ENCODE measurements around the gene CST6.
"Not testable (repeated sequence)": the region's sequence is repeated elsewhere in the genome, so short reads cannot be mapped to it uniquely, and the experiment has no call there.

Gene CST6

GRCh38 chr11:65983589-65983987 lies 28.2 kb upstream of the CST6 start:
- DNase-seq (ENCODE audit: low read depth in 1 of 2, low spot score in 1 of 2): no peak

DNA sequence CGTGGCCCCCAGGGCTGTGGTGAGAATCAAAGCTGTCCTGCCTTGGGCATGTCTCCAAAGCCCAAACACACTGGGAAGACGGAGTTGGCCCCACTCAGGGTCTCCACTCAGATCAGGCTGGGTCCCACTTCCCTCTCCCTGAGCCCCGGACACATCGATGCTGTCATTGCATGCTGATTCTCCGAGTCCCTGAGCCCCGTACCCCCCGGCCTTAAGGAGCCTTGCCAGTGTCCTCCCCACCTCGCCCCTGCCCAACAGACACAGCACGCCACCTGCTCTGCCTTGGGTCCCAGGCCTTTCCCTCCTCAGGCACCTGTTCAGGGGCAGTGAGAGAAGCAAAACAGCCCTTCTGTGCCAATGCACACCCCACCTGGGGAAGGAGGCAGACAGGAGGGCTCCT lies 24.5 kb upstream of the CST6 start:
- DNase-seq (ENCODE audit: low read depth in 1 of 2, low spot score in 1 of 2): no peak

GRCh38 chr11:65988791-65989592 lies 22.8 kb upstream of the CST6 start:
- peak; percentile 75 to 81 for DNase-seq (ENCODE audit: low read depth in 1 of 2, low spot score in 1 of 2)

GRCh38 chr11:65992056-65992455 lies 19.8 kb upstream of the CST6 start:
- DNase-seq (ENCODE audit: low read depth in 1 of 2, low spot score in 1 of 2): no peak

GRCh38 chr11:65997286-65997685 lies 14.5 kb upstream of the CST6 start:
- DNase-seq (ENCODE audit: low read depth in 1 of 2, low spot score in 1 of 2): no peak

GRCh38 chr11:66001942-66002647 lies 9.7 kb upstream of the CST6 start, which contains the start of the genes BANF1 and EIF1AD:
TSS of gene BANF1 (plus strand) at chr11:66002503. CDS start at chr11:66003251, 748 bp downstream.
TSS of gene EIF1AD (minus strand) at chr11:66002157. CDS start at chr11:66000389, 1,768 bp downstream.
- DNase-seq (ENCODE audit: low read depth in 1 of 2, low spot score in 1 of 2): peak; percentile 79 to 86

GRCh38 chr11:66002648-66003225 lies 9.1 kb upstream of the CST6 start:
- no peak for DNase-seq (ENCODE audit: low read depth in 1 of 2, low spot score in 1 of 2)

GRCh38 chr11:66003291-66003690 lies 8.5 kb upstream of the CST6 start:
- DNase-seq (ENCODE audit: low read depth in 1 of 2, low spot score in 1 of 2): no peak

DNA sequence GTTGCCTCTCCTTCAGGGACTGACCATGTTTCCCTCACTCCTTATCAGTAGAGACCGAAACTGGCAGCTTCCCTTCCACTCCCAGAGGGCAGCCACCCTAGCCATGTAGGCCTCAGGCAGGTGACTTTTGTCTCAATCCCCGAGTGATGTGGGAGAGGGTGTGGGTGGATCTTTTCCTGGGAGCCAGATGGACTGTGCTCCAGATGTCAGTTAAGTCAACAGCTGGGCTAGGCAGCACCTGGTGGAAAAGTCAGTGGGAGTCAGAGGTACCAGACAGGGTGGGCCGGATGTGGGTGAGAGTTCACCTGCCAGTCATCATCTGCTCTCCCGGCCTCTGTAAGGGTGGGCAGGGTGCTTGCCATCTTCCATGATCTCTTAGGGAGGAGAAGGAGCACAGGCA lies 7.6 kb upstream of the CST6 start:
- DNase-seq (ENCODE audit: low read depth in 1 of 2, low spot score in 1 of 2): no peak

- no peak for DNase-seq (ENCODE audit: low read depth in 1 of 2, low spot score in 1 of 2)
Observed at GRCh38 chr11:66006134-66006890, 5.5 kb upstream of the CST6 start.

DNA sequence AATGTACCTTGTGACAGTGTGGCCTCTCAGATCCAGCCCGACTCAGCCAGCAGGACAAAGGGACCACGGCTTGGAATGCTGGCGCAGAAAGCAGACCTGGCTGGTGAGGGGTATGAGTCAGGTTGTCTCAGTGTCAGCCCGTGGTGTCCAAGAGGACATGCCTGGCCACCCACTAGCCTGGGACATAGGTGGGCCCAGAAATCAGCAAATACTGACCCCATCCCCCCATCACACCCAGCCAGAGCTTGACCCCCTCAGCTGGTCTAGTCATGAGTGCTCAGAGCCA lies 5.0 kb upstream of the CST6 start:
- no peak for DNase-seq (ENCODE audit: low read depth in 1 of 2, low spot score in 1 of 2)

- no peak for DNase-seq (ENCODE audit: low read depth in 1 of 2, low spot score in 1 of 2)
Observed at GRCh38 chr11:66007201-66007634, 4.6 kb upstream of the CST6 start.

DNA sequence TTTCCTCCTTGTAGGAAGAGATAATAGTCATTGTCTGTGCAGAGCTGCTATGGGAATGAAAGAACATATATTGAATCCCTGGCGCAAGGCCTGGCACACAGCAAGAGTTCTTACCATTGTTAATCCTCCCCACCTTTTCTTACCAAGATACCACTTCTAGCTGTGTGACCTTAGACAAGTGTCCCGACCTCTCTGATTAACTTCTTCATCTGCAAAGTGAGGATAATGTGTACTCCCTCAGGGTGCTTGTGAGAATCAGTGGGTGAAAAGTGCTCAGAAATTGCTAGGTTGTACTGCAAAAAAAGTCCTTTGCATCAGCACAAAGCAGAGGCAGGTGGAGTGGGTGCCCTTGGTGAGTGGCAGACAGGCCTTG lies 3.7 kb upstream of the CST6 start:
- DNase-seq (ENCODE audit: low read depth in 1 of 2, low spot score in 1 of 2): no peak

- no peak for DNase-seq (ENCODE audit: low read depth in 1 of 2, low spot score in 1 of 2)
Observed at GRCh38 chr11:66008468-66009101, 3.2 kb upstream of the CST6 start.

DNA sequence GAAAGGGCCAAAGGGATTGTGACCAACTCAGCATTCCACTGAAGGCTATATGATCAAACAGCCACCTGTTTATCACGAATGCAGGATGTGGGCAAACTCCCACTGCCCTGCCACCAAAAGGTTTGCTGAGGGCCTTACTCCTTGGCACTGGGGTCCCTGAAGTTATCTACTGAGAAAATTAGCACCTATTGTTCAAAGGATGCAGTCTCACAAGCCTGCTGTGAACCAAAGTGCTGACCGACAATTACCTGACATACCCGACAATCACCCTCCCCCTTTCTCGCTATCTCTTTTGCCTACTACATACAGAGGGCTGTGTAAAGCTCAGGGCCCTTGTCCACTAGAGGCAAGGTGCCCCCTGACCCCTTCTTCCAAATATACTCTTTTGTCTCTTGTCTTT lies 1.8 kb upstream of the CST6 start:
- not testable (repeated sequence) for DNase-seq (ENCODE audit: low read depth in 1 of 2, low spot score in 1 of 2)

DNA sequence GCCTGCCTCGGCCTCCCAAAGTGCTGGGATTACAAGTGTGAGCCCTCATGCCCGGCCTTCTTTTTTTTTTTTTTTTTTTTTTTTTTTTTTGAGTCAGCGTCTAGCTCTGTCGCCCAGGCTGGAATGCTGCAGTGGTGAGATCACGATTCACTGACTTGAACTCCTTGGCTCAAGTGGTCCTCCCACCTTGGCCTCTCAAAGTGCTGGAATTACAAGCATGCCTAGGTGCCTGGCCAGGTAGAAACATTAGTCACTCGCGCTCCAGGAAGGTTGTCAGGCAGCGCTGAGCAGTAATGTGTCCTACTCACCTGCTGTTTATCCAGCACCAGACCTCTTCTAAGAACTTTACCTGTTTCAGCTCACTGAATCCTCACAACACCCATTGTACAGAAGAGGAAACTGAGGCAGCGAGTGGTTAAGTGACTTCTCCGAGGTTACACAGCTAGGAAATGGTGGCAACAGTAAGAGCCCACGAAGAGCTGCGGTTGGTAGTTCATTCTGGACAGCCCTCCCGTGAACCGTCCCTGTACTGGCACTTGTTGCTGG lies 496 bp upstream of the CST6 start:
- DNase-seq (ENCODE audit: low read depth in 1 of 2, low spot score in 1 of 2): no peak

DNA sequence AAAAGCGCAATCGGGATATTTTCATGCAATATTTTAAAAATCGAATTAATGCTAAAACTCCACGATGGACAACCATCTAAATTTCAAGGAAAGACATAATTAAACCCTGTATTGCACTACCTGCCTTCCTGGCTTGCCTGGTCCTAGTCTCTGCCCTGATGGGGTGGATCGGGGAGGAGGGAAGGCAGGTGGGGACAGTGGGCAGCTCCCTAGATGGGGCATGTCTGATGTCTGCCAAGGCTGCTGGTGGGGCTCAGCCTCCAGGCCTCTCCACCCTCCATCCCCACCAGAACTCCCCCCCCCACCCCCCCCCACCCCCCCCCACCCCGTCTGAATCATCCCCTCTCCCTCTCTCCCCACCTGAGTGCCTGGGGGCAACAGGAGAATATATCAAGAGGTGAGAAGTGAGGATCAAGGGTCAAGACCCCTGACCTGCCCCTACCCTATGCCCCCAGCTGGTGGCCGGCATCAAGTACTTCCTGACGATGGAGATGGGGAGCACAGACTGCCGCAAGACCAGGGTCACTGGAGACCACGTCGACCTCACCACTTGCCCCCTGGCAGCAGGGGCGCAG lies 650 bp downstream of the CST6 start:
- DNase-seq (ENCODE audit: low read depth in 1 of 2, low spot score in 1 of 2): no peak

DNA sequence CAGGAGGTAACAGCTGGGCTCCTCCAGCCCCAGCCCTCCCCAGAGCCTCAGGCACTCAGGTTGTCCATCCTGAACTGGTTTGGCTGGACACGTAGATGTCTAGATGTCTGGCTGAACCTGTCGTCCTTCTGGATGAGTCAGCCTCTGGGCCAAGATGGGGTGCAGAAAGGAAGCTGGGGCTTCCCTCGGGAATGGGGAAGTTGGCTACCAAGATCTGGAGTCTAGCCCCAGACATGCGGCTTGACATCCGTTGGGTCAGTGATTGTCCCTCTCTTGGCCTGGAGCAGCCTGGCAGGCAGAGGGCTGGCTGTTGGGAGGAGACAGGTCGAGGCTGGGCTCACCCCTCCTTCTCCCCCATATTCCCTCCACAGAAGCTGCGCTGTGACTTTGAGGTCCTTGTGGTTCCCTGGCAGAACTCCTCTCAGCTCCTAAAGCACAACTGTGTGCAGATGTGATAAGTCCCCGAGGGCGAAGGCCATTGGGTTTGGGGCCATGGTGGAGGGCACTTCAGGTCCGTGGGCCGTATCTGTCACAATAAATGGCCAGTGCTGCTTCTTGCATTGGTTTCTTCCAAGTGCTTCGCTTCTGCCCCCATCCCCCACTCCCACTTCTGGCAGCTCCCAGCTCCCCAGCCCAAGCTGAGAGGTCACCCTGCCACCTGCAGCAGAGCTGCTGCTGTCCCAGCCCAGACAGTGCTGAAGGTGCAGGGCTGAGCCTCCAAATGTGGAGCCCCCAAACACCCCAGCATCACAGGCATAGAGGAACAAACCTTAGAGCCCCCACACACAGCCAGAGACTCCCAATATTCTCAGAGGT lies 1.3 kb downstream of the CST6 start:
- no peak for DNase-seq (ENCODE audit: low read depth in 1 of 2, low spot score in 1 of 2)

GRCh38 chr11:66013762-66014100 lies 1.9 kb downstream of the CST6 start:
- no peak for DNase-seq (ENCODE audit: low read depth in 1 of 2, low spot score in 1 of 2)

Measured in activated T-helper 1 cell treated with anti-CD3 and anti-CD28 coated beads, Interleukin-2, amount 50 U/mL, for 16 hours (primary cell).